SKM-1 (cell line): ENCODE measurements around the gene SLC24A3.
A peak's percentile ranks its signal among the peaks of the same experiment; 100 is the strongest.
"Not testable (repeated sequence)": the region's sequence is repeated elsewhere in the genome, so short reads cannot be mapped to it uniquely, and the experiment has no call there.

Source experiments
- DNase-seq: peaks from one replicate; lab custom pipeline; 2025; ENCODE audit not compliant: unreplicated experiment; lab: John Stamatoyannopoulos, UW

Gene SLC24A3

DNA sequence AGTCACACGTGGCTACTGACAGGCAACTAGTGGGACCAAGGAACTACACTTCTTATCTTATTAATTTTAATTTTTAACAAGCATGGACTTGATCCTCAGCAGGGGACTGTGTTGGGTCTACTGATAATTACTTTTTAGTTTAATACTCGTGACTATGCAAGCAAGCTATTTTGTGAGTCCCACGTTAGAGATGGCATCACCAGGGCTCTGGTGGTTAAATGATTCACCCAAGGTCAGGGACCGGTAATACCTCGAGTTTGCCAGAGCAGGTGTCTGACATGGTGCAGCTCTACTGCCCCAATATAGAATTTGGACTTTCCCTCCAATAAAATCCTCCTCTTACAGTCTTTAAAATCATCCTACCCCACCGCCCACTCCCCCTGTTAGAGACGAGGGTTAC lies 447.0 kb downstream of the SLC24A3 start:
- no peak for DNase-seq

DNA sequence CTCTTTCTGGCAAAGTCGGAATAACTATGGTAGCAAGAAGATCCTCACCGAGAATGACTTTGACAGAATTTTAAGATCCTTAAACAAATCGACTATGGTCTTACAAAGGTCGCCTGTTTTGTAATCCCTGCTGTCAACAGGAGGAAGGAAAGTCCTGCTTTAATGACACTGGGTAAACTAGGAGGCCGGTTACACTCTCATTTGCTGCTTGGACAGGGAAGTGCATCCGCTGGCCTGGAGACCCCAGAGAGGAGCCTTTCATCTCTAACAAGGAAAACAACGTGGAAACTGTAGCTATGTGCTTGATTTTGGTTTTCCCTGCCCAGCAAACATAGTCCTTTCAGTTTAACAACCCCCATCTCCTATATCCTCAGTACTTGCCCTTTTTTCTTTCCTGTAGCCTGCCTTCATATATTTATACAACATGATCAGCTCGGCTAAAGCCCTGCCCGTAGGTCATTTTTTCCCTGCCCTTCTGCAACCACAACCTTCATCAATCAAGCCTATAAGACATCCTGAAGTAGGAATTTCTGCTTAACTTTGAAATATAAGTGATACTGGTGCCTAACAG lies 448.5 kb downstream of the SLC24A3 start:
- no peak for DNase-seq

DNA sequence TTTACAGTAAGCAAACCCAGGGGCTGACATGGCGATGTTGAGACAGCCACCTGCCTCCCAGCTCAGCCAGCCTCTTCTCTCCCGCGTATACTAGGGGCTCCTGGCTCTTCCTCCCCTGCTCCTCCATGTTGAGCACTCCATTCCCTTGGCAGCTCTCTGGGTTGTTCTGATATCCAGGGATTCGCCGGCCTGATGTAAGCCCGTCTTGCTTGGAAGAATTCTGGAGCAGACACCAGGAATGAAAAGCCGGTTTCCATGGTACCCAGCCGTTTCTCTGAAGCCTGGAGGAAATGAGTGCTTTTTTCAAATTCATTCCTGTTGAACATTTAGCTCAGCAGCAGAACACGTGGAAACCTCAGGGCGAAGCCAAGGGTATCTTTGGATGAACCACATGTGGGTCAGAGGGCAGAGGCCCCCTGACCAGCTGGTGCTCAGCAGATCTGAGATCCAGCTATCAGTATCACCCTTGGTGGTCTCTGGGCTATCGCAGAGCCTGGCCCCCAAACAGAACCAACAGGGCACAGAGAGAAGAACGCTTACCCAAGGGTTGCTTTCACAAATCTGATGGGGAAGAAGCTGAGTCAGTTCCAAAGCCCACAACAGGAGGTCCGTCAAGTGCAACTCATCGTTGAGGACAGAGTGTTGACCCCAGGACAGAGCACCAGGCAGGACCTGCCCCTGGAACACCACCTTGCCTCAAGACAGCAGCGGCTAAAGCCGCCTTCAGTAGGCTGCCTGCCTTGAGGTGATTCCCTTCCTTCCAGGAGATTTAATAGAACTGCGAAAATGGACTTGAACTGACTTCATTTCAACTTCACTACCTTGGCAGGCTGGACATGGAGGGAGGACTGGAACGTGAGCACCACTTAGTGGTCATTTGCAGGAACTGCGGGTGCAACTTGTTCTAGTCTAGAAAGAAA lies 449.5 kb downstream of the SLC24A3 start:
- DNase-seq, result peak; percentile 13

GRCh38 chr20:19662637-19662995 lies 450.2 kb downstream of the SLC24A3 start:
- no peak for DNase-seq

- DNase-seq, result no peak
These were observed 456.0 kb downstream of the SLC24A3 start for GRCh38 chr20:19668418-19668817.

DNA sequence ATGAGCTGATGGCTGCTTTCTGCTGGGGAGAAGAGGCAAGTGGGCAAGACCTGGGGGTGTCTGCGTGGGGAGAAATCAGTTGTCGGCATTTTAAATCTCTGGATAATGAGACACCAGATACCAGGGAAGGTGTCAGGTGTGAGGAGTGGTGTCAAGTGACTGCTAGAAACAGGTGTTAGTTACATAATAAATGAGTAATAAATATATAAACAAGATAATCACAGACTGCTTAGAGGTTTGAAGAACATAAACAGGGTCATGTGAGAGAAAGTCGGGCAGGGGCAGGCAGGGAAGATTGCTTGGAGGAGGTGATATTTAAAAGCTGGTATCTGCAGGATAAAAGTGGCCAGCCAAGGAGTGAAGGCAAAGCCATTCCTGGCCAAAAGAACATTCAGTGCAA lies 458.4 kb downstream of the SLC24A3 start:
- DNase-seq, result no peak

DNA sequence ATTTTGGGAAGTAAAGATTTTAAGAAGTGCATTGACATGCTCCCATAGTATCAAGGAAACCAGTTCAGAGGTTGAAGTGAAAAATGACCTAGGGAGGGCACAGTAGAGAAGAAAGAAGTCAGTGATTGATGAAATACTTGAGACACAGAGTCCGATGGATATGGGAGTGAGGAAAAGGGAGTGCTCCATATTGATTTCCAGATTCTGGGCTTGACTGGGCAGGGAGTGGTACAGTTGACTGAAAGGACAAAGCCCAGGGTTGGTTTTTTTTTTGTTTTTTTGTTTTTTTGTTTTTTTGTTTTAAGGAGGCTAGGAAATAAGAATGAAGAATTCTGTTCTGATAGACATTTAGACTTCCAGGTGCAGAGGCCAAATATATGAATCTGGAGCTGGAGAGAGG lies 458.9 kb downstream of the SLC24A3 start:
- no peak for DNase-seq

DNA sequence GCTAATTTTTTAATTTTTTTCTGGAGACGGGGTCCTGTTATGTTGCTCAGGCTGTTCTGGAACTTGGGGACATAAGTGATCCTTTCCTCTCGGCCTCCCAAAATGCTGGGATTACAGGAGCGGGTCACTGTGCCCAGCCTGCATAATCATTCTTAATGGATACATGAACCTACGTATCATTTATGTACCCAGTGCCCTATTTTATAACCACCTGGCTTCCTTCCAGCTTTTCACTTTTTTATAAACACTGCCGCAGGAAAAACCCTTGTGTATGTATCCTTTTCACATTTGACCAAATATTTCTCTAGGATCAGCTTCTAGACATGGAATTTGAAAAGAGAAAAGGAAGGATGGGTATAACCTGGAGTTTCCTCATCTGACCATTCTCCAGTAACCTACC lies 460.1 kb downstream of the SLC24A3 start:
- no peak for DNase-seq

DNA sequence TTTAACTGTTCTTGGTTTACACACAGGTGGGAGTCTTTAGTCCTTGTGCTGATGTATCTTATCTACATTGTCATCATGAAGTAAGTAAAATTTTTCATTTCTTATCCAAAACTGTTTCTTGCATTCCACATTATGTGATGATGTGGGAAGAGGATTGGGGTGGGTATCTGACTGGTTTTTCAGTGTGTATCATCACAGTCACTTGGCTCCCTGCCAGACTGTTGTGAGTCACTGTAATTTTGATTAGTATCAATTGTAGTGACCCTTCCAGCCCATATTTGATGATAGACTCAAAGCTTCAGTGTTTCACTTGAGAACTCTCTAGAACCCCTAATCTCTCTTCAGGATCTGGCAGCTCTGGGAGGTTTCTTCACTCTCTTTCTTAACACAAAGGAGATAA lies 461.1 kb downstream of the SLC24A3 start:
- no peak for DNase-seq

GRCh38 chr20:19676202-19676601 lies 463.8 kb downstream of the SLC24A3 start:
- no peak for DNase-seq

- DNase-seq, result no peak
These were observed 464.9 kb downstream of the SLC24A3 start for GRCh38 chr20:19677336-19677735.

DNA sequence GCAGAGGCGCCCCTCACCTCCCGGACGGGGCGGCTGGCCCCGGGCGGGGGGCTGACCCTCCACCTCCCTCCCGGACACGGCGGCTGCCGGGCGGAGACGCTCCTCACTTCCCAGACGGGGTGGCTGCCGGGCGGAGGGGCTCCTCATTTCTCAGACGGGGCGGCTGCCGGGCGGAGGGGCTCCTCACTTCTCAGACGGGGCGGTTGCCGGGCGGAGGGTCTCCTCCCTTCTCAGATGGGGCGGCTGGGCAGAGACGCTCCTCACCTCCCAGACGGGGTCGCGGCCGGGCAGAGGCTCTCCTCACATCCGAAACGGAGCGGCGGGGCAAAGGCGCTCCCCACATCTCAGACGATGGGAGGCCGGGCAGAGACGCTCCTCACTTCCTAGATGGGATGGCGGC lies 466.1 kb downstream of the SLC24A3 start:
- not testable (repeated sequence) for DNase-seq

- no peak for DNase-seq
These were observed 467.6 kb downstream of the SLC24A3 start for GRCh38 chr20:19679900-19680495.

DNA sequence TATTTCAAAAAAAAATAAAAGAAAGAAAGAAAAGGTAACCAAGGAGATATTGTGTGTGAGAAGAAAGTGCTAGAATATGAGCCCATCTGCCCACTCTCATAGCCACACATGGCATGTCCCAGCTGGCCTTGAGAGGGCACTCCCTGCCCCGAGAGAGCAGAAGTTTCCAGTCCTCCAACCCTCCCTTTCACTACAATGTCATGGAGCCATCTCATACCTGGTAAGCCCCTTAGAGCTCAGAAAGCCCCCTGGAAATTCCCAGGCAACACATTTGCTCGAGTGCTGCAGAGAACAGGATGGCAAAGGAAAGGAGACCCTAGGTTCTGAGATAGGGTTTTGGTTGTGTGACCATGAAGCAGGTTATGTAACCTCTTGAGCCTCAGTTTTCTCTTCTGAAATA lies 469.8 kb downstream of the SLC24A3 start:
- DNase-seq, result no peak

DNA sequence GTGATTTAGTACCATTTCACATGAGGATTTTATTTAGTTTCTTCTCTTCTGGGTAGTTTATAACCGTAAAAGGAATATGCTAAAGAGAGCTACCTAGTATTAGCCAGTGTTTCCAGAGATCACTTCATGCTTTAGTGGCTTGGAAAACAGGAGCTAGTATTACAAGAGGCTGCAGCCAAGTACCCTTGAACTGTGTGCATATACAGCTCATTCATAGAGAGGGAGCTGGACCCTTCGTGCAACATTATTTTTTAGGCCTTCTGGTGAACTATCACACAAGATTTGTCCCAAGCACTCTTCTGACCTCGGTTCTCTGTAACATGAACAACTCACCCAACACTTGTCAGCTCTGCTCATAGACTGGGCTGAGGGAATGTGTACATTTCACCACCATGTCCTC lies 470.7 kb downstream of the SLC24A3 start:
- DNase-seq, result no peak

- no peak for DNase-seq
These were observed 471.4 kb downstream of the SLC24A3 start for GRCh38 chr20:19683822-19684221.

- DNase-seq, result no peak
These were observed 475.8 kb downstream of the SLC24A3 start for GRCh38 chr20:19688031-19688806.

GRCh38 chr20:19690462-19690861 lies 478.0 kb downstream of the SLC24A3 start:
- DNase-seq, result no peak

DNA sequence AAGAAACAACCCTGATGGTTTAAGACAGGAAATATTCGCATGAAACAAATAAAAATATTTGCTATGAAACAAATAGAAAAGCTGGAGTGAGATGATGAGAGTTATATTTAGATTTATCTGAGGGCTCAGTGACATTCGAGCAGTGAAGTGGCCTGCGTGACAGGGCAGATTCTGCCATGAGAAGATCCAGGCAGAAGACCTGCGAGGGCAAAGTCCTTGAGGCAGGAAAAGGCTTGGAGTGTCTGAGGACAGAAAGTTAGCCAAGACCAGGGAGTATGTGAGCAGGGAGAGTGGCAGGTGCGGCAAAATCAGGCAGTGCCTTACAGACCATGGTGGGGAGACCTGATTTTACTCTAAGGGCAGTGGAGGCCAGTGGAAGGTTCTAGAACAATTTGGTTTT lies 478.7 kb downstream of the SLC24A3 start:
- DNase-seq, result no peak

- no peak for DNase-seq
These were observed 479.7 kb downstream of the SLC24A3 start for GRCh38 chr20:19692100-19692499.

GRCh38 chr20:19692685-19693119 lies 480.3 kb downstream of the SLC24A3 start:
- no peak for DNase-seq
